Adrenal gland (tissue), 12 donors: Measurements from ENCODE around the gene IGFBP4. TPM values are rescaled to one million over a fixed set of nuclear protein-coding genes. Genes with fewer than 3 reads are reported as not detected.

Experiments used
- DNase-seq, 7 donors: peaks; one replicate each; pipeline ENCODE4 v3.0.0-alpha.2; 2019 to 2020
- H3K27ac ChIP-seq, 5 donors: fragments of 200-600 bp; sonication (generic) in 4 of 5; 1 replicate in 3 of 5; 2 replicates in 2 of 5; pipeline versions ENCODE4 v1.5.1 to v1.8.0; 2016 to 2020; ENCODE audit warnings: mild to moderate bottlenecking in 1 of 5
- H3K27me3 ChIP-seq: fragments of 200-600 bp; 2 replicates; pipeline ENCODE4 v1.8.0; 2021
- H3K36me3 ChIP-seq, 2 donors: fragments of 200-600 bp; replicated peaks in 1 of 2; 1 replicate in 1 of 2; 2 replicates in 1 of 2; pipeline versions ENCODE4 v1.5.1 to v1.8.0; 2018 to 2022
- H3K4me1 ChIP-seq, 2 donors: fragments of 200-600 bp; replicated peaks in 1 of 2; 1 replicate in 1 of 2; 2 replicates in 1 of 2; pipeline versions ENCODE4 v1.5.1 to v1.8.0; 2018 to 2021
- H3K4me3 ChIP-seq, 4 donors: fragments of 200-600 bp; sonication (generic) in 3 of 4; one replicate each; pipeline ENCODE4 v1.5.1; 2016 to 2018
- H3K9me3 ChIP-seq, 3 donors: fragments of 200-600 bp; sonication (generic) in 1 of 3; replicated peaks in 1 of 3; 1 replicate in 2 of 3; 2 replicates in 1 of 3; pipeline versions ENCODE4 v1.5.1 to v1.8.0; 2016 to 2021
- CTCF ChIP-seq, 6 experiments: fragments of 450-650 bp in 4 of 6; fragments of 200-600 bp in 2 of 6; sonication (generic) in 1 of 6; IDR thresholded peaks; 1 replicate in 5 of 6; 2 replicates in 1 of 6; pipeline versions ENCODE4 v1.5.1 to v1.8.0; 2016 to 2021; ENCODE audit warnings: antibody characterized with exemption in 6 of 6, mild to moderate bottlenecking in 2 of 6, moderate library complexity in 1 of 6
- POLR2A ChIP-seq, 2 donors: fragments of 450-650 bp; IDR thresholded peaks; one replicate each; pipeline ENCODE4 v1.6.1; 2017; ENCODE audit warnings: antibody characterized with exemption in 2 of 2, mild to moderate bottlenecking in 2 of 2, moderate library complexity in 1 of 2
- WGBS, 4 donors: extraction: QIAGEN DNeasy Blood & Tissue Kit in 2 of 4; methylation state at CpG; one replicate each; pipeline versions ENCODE4 v1.1.5 to v1.1.7; 2013 to 2017; 5-methylcytosine and 5-hydroxymethylcytosine counted together
- intact Hi-C, 2 donors: fragments of 100-400 bp; cut with DNase I; formaldehyde crosslinking; loops; one replicate each; pipeline versions ENCODE4 v1.14.1 to v1.15.0; 2022 to 2023
- polyA plus RNA-seq, 3 donors: library from polyadenylated mRNA; stranded (reverse); fragments of 200-250 nt in 2 of 3; fragments of 350-450 nt in 1 of 3; fragmentation: Illumina TruSeq in 1 of 3; extraction: RNeasy Lipid Tissue Mini Kit (QIAGEN cat#74804) in 1 of 3; gene quantifications; one replicate each; pipeline ENCODE4 v1.2.3, GENCODE V29; 2013 to 2014
- total RNA-seq, 9 donors: library from RNA; depleted of rRNA in 4 of 9; stranded (reverse); fragments of >200 nt in 4 of 9; fragments of 120-200 nt in 1 of 9; fragmentation: NEBNext Ultra II Directional in 1 of 9; extraction: Animal tissue kit (Norgen Biotek cat#: 25700) in 1 of 9; gene quantifications; one replicate each; pipeline versions ENCODE4 v1.1.0 to v1.2.4, GENCODE V29; 2013 to 2023
- donor health status: healthy with polysubstance abuse.
- donor health status: Bipolar disorder and iron deficiency.
- donor health status: DM: yes; HTN: yes; CAD: no.
- donor health status: DM: no; HTN: no; CAD: no.
- donor health status: DM: no; HTN: no; CAD: no.
- donor health status: DM: yes; HTN: yes; CAD: no.

Gene IGFBP4
- total and polyA plus RNA-seq, 12 donors, result 21.4 to 458 (median 256) TPM

- Histone ChIP-seq H3K9me3 (no peaks in the 10 kb centered on the region), H3K27ac (no peak overlapping the region), H3K4me1 (no peaks in the 10 kb centered on the region), H3K4me3 (no peak overlapping the region), H3K27me3 (no peaks in the 10 kb centered on the region), H3K36me3 (no peaks in the 10 kb centered on the region)
- DNase-seq, result no peak
- 40 to 90% (median 88%) methylated on average over 1 to 2 of the region's 2 CpGs for WGBS, 4 donors
- TF ChIP-seq POLR2A (IDR thresholded peaks at IDR 0.05), result no peak
- TF ChIP-seq CTCF (IDR thresholded peaks at IDR 0.05), result no peak
- intact Hi-C loops, result no loop called here
Measured at GRCh38 chr17:40467281-40467867, 24.1 kb downstream of the IGFBP4 start.

- H3K9me3 ChIP-seq, result no peaks in the 10 kb centered on the region
- no peaks in the 10 kb centered on the region for H3K4me1 ChIP-seq
- no peak overlapping the region for H3K4me3 ChIP-seq
- WGBS, 4 donors, result 88 to 96% (median 93%) methylated on average over 7 of the region's 7 CpGs
- intact Hi-C loops, result no loop called here
- H3K27me3 ChIP-seq, result no peaks in the 10 kb centered on the region
- TF ChIP-seq POLR2A (IDR thresholded peaks at IDR 0.05), result no peak
- no peak for TF ChIP-seq CTCF (IDR thresholded peaks at IDR 0.05)
- H3K27ac ChIP-seq, result no peak overlapping the region
- no peaks in the 10 kb centered on the region for H3K36me3 ChIP-seq
- DNase-seq, result no peak
Measured at GRCh38 chr17:40468560-40468959, 25.3 kb downstream of the IGFBP4 start.

- 53 to 78% (median 77%) methylated on average over 4 of the region's 4 CpGs for WGBS, 4 donors
- H3K4me3 ChIP-seq, result no peak overlapping the region
- no peaks in the 10 kb centered on the region for H3K4me1 ChIP-seq
- H3K27me3 ChIP-seq, result no peaks in the 10 kb centered on the region
- TF ChIP-seq POLR2A (IDR thresholded peaks at IDR 0.05) (no peak), CTCF (IDR thresholded peaks at IDR 0.05) (no peak)
- intact Hi-C loops, result no loop called here
- no peak overlapping the region for H3K27ac ChIP-seq
- no peak for DNase-seq
- H3K36me3 ChIP-seq, result no peaks in the 10 kb centered on the region
- no peaks in the 10 kb centered on the region for H3K9me3 ChIP-seq
Measured at GRCh38 chr17:40469805-40470675, 26.8 kb downstream of the IGFBP4 start.

GRCh38 chr17:40470932-40471828 lies 27.9 kb downstream of the IGFBP4 start:
- H3K27ac ChIP-seq, result peak overlapping the region in 2 of 5 donors; percentile 47 to 55
- DNase-seq, result no peak
- H3K4me1 ChIP-seq, result no peaks in the 10 kb centered on the region
- no peaks in the 10 kb centered on the region for H3K36me3 ChIP-seq
- intact Hi-C loops, result no loop called here
- TF ChIP-seq CTCF (IDR thresholded peaks at IDR 0.05), result no peak
- no peak for TF ChIP-seq POLR2A (IDR thresholded peaks at IDR 0.05)
- H3K9me3 ChIP-seq, result no peaks in the 10 kb centered on the region
- no peaks in the 10 kb centered on the region for H3K27me3 ChIP-seq
- no peak overlapping the region for H3K4me3 ChIP-seq
- WGBS, 4 donors, result 76 to 86% (median 80%) methylated on average over 17 of the region's 17 CpGs
